IPS-20b (cell line): ENCODE data around the gene TENM4.
"Not testable (repeated sequence)": the region's sequence is repeated elsewhere in the genome, so short reads cannot be mapped to it uniquely, and the experiment has no call there.

Source experiments
- H3K27ac ChIP-seq: one replicate; pipeline ENCODE4 v1.5.1; 2013; ENCODE audit warnings: low read length
- H3K27me3 ChIP-seq: 2 replicates; pipeline ENCODE4 v1.6.1; 2013; ENCODE audit warnings: mild to moderate bottlenecking, low read length, inconsistent platforms; ENCODE audit not compliant: insufficient read depth
- H3K36me3 ChIP-seq: 2 replicates; pipeline ENCODE4 v1.6.1; 2013; ENCODE audit warnings: low read depth, mild to moderate bottlenecking, inconsistent platforms, low read length, moderate library complexity; ENCODE audit not compliant: insufficient read depth
- H3K4me1 ChIP-seq: 2 replicates; pipeline ENCODE4 v1.6.1; 2013; ENCODE audit warnings: mild to moderate bottlenecking, control low read depth, inconsistent platforms, low read length, moderate library complexity; ENCODE audit not compliant: insufficient read depth
- H3K4me3 ChIP-seq: 2 replicates; pipeline ENCODE4 v1.5.1; 2013; ENCODE audit warnings: mild to moderate bottlenecking, low read length, inconsistent platforms
- H3K9ac ChIP-seq: 2 replicates; pipeline ENCODE4 v1.6.1; 2013; ENCODE audit warnings: low read depth, mild to moderate bottlenecking, inconsistent platforms, low read length, moderate library complexity
- H3K9me3 ChIP-seq: 2 replicates; pipeline ENCODE4 v1.6.1; 2013; ENCODE audit warnings: mild to moderate bottlenecking, low read depth, low read length, inconsistent platforms; ENCODE audit not compliant: insufficient read depth

Gene TENM4

GRCh38 chr11:78831571-78831970 lies 609.3 kb downstream of the TENM4 start:
- no peak overlapping the region for H3K9ac ChIP-seq
- H3K27me3 ChIP-seq, result no peaks in the 10 kb centered on the region
- no peaks in the 10 kb centered on the region for H3K36me3 ChIP-seq
- H3K9me3 ChIP-seq, result no peaks in the 10 kb centered on the region
- H3K4me3 ChIP-seq, result no peak overlapping the region
- no peak overlapping the region for H3K27ac ChIP-seq
- no peaks in the 10 kb centered on the region; the same call in 1 of the 2 replicates for H3K4me1 ChIP-seq

DNA sequence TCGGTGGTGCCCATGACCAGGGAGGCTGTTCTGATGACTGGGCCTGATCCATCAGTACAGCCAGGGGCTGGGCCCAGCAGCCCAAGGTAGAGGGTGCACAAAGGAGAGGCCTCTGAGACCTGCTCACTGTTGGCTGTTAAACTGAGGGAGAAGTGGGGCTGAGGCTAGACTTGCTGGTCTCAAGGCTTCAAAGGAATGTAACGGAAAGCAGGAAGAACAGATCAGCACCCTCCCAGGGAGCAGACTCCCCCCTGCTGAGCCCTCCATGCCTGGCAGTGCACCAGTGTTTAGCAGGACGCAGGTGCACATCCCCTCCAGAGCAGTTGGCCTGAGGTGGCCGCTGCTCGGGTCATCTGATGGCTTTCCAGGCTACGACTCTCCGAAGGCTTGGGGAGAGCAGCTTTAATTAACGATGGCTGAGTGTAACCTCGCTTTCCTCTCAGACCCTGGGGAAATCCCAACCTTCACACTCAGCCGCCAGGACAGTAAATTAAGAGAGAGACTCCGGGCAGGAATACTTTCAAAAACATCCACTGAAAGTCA lies 610.5 kb downstream of the TENM4 start:
- Histone ChIP-seq H3K9me3 (no peaks in the 10 kb centered on the region), H3K4me3 (no peak overlapping the region), H3K27me3 (no peaks in the 10 kb centered on the region), H3K9ac (no peak overlapping the region), H3K36me3 (no peaks in the 10 kb centered on the region), H3K27ac (no peak overlapping the region), H3K4me1 (peaks cover under 1% of the 10 kb centered on the region; the same call in 1 of the 2 replicates)

DNA sequence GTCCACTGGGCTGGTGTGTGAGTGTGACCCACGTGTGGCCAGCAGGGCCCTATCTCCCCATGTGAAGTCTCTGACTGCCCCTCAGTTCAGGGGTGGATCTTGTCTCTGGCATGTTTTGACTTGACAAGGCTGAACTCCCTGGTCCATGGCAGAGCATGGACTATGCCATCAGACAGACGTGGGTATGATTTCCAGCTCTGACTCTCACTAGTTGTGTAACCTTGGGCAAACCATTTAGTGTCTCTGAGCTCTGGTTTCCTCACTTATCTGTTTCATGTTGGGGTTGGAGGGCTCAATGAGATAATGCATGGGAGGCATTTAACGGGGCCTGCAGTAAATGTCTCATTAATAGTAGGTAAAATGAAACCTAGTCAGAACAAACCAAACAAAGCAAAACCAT lies 611.7 kb downstream of the TENM4 start:
- Histone ChIP-seq H3K36me3 (no peaks in the 10 kb centered on the region), H3K27me3 (no peaks in the 10 kb centered on the region), H3K9me3 (no peaks in the 10 kb centered on the region), H3K9ac (no peak overlapping the region), H3K4me3 (no peak overlapping the region), H3K4me1 (peaks cover 2% of the 10 kb centered on the region; the same call in 1 of the 2 replicates), H3K27ac (no peak overlapping the region)

DNA sequence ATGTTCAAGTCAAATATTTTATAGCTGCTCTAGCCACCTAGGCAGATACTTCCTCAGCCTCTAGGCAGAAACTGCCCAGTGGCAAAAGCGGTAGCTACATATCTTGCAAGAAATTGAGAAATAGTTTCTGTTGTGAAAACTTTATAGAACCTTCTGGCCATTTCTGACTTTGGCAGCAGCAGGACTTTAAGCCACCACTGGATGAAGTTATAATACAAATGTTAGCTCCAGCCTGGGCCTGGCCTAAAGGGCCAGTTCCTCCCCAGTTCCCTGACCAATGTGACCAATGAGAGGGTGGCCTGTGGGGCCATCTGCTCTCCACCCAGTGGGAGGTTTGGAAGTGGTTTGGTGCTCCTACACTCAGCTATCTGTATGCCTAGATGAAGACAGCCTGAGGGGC lies 612.2 kb downstream of the TENM4 start:
- H3K36me3 ChIP-seq, result no peaks in the 10 kb centered on the region
- H3K27me3 ChIP-seq, result no peaks in the 10 kb centered on the region
- H3K9ac ChIP-seq, result no peak overlapping the region
- H3K4me1 ChIP-seq, result peaks cover 2% of the 10 kb centered on the region; the same call in 1 of the 2 replicates
- no peak overlapping the region for H3K27ac ChIP-seq
- H3K9me3 ChIP-seq, result no peaks in the 10 kb centered on the region
- H3K4me3 ChIP-seq, result no peak overlapping the region

- not testable (repeated sequence) for H3K9me3 ChIP-seq, H3K27ac ChIP-seq, H3K36me3 ChIP-seq, H3K27me3 ChIP-seq, H3K9ac ChIP-seq, H3K4me1 ChIP-seq, H3K4me3 ChIP-seq
Observed at GRCh38 chr11:78827291-78827690, 613.5 kb downstream of the TENM4 start.

GRCh38 chr11:78825591-78826020 lies 615.2 kb downstream of the TENM4 start:
- H3K4me3 ChIP-seq, result no peak overlapping the region
- H3K36me3 ChIP-seq, result no peaks in the 10 kb centered on the region
- H3K4me1 ChIP-seq, result peaks cover 2% of the 10 kb centered on the region; the same call in 1 of the 2 replicates
- no peak overlapping the region for H3K9ac ChIP-seq
- H3K9me3 ChIP-seq, result no peaks in the 10 kb centered on the region
- H3K27ac ChIP-seq, result no peak overlapping the region
- no peaks in the 10 kb centered on the region for H3K27me3 ChIP-seq

DNA sequence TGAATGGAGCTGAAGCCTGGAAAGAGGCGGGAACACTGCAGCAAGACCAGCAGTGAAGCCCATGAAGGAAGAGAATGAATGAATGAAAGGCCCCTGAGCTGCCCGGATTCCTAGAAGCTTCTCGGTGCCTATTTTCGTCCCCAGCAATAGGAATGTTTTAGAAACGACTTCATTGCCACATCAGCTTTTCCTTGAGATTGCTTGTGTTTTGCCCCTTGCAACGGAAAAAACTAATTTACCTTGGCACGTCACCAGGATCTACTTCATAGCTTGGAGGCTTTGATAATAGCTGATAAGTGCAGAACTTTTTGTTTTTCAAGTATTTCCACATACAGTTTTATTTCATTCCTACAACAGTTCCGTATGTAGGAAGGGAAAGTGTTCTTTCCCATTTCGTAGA lies 617.2 kb downstream of the TENM4 start:
- Histone ChIP-seq H3K9ac (no peak overlapping the region), H3K27me3 (no peaks in the 10 kb centered on the region), H3K4me3 (no peak overlapping the region), H3K4me1 (peaks cover 2% of the 10 kb centered on the region; the same call in 1 of the 2 replicates), H3K9me3 (no peaks in the 10 kb centered on the region), H3K36me3 (no peaks in the 10 kb centered on the region), H3K27ac (no peak overlapping the region)

- H3K36me3 ChIP-seq, result no peaks in the 10 kb centered on the region
- no peaks in the 10 kb centered on the region for H3K27me3 ChIP-seq
- H3K27ac ChIP-seq, result no peak overlapping the region
- peaks cover 2% of the 10 kb centered on the region; the same call in 1 of the 2 replicates for H3K4me1 ChIP-seq
- no peaks in the 10 kb centered on the region for H3K9me3 ChIP-seq
- no peak overlapping the region for H3K9ac ChIP-seq
- H3K4me3 ChIP-seq, result no peak overlapping the region
Observed at GRCh38 chr11:78822931-78823423, 617.9 kb downstream of the TENM4 start.

- Histone ChIP-seq H3K4me1 (peaks cover 2% of the 10 kb centered on the region; the same call in 1 of the 2 replicates), H3K27me3 (no peaks in the 10 kb centered on the region), H3K4me3 (no peak overlapping the region), H3K9ac (no peak overlapping the region), H3K9me3 (no peaks in the 10 kb centered on the region), H3K36me3 (no peaks in the 10 kb centered on the region), H3K27ac (no peak overlapping the region)
Observed at GRCh38 chr11:78821371-78822306, 619.2 kb downstream of the TENM4 start.

DNA sequence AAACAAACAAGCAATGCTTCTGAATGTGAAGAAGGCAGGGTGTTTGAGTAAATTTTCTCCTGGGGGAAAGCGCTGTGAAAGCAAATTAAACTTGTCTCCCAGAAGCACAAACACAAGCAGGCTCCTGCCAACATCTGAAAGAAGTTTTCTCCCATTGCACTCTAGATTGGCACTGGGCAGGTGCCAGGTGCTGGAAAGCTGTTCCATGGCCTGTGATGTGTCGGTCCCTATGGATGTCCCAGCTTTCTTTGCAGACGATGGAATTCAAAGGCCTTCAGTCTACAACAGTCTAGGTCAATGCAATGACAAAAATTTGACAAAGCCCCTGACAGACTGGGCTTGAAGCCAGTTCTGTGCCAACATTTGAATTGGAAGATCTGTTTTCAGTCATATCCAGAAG lies 620.1 kb downstream of the TENM4 start:
- Histone ChIP-seq H3K4me3 (no peak overlapping the region), H3K9me3 (no peaks in the 10 kb centered on the region), H3K9ac (no peak overlapping the region), H3K27ac (no peak overlapping the region), H3K36me3 (no peaks in the 10 kb centered on the region), H3K4me1 (peaks cover 2% of the 10 kb centered on the region; the same call in 1 of the 2 replicates), H3K27me3 (no peaks in the 10 kb centered on the region)

- Histone ChIP-seq H3K4me3 (no peak overlapping the region), H3K27ac (no peak overlapping the region), H3K27me3 (no peaks in the 10 kb centered on the region), H3K36me3 (no peaks in the 10 kb centered on the region), H3K4me1 (peaks cover 10% of the 10 kb centered on the region), H3K9me3 (no peaks in the 10 kb centered on the region), H3K9ac (no peak overlapping the region)
Observed at GRCh38 chr11:78818201-78818600, 622.6 kb downstream of the TENM4 start.

DNA sequence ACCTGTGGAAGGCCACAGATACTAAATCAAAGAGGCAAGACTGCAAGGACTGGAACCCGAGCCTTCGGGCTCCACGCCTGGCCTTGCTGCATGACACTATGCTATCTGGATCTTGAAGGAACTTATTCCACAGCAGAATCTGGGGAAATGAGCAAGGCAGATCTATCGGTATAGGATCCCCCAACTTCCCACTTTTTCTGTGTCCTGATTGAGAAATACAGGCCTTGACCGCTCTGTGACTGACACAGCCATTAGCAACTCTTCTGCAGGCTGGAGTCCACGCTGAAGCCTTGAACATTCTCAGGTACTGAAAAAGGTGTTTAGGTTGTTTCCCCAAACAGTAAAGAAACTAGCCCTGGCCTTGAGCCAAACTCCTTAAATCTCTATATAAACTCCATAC lies 625.0 kb downstream of the TENM4 start:
- no peaks in the 10 kb centered on the region for H3K9me3 ChIP-seq
- no peak overlapping the region for H3K27ac ChIP-seq
- H3K36me3 ChIP-seq, result no peaks in the 10 kb centered on the region
- peaks cover 15% of the 10 kb centered on the region for H3K4me1 ChIP-seq
- H3K27me3 ChIP-seq, result no peaks in the 10 kb centered on the region
- H3K4me3 ChIP-seq, result no peak overlapping the region
- no peak overlapping the region for H3K9ac ChIP-seq
